KMS-11 (cell line): Measurements from ENCODE around the gene FARS2.

Source experiments
- H2AFZ ChIP-seq: fragments of 200-600 bp; sonication (generic); 2 replicates; pipeline ENCODE4 v1.6.1; 2016; ENCODE audit warnings: antibody characterized with exemption, mixed run types, low read depth
- H3K27ac ChIP-seq: fragments of 200-600 bp; sonication (generic); 2 replicates; pipeline ENCODE4 v1.6.1; 2016; ENCODE audit warnings: mild to moderate bottlenecking, mixed run types
- H3K27me3 ChIP-seq: fragments of 200-600 bp; sonication (generic); 2 replicates; pipeline ENCODE4 v1.6.1; 2017; ENCODE audit warnings: mild to moderate bottlenecking, low read depth, mixed run types, moderate library complexity; ENCODE audit not compliant: insufficient read depth
- H3K36me3 ChIP-seq: fragments of 200-600 bp; sonication (generic); 2 replicates; pipeline ENCODE4 v1.6.1; 2017; ENCODE audit warnings: mild to moderate bottlenecking, mixed run types; ENCODE audit not compliant: insufficient read depth
- H3K4me1 ChIP-seq: fragments of 200-600 bp; sonication (generic); 2 replicates; pipeline ENCODE4 v1.6.1; 2016; ENCODE audit warnings: mild to moderate bottlenecking, low read depth, mixed run types; ENCODE audit not compliant: poor library complexity, severe bottlenecking
- H3K4me2 ChIP-seq: fragments of 200-600 bp; sonication (generic); 2 replicates; pipeline ENCODE4 v1.7.0; 2016; ENCODE audit warnings: mild to moderate bottlenecking, mixed run types
- H3K4me3 ChIP-seq: fragments of 200-600 bp; sonication (generic); IDR thresholded peaks from 2 replicates; pipeline ENCODE4 v1.6.1; 2017; ENCODE audit warnings: low read depth, low read length, mixed read lengths; ENCODE audit not compliant: insufficient read depth
- H3K79me2 ChIP-seq: fragments of 200-600 bp; sonication (generic); 2 replicates; pipeline ENCODE4 v1.6.1; 2016; ENCODE audit warnings: low read depth, mixed run types; ENCODE audit not compliant: insufficient read depth
- H3K9ac ChIP-seq: fragments of 200-600 bp; sonication (generic); 2 replicates; pipeline ENCODE4 v1.6.1; 2016; ENCODE audit warnings: mild to moderate bottlenecking, mixed run types
- H4K20me1 ChIP-seq: fragments of 200-600 bp; sonication (generic); 2 replicates; pipeline ENCODE4 v1.6.1; 2016; ENCODE audit warnings: mild to moderate bottlenecking, mixed run types; ENCODE audit not compliant: insufficient read depth
- CTCF ChIP-seq: fragments of 200-600 bp; sonication (generic); conservative IDR thresholded peaks from 2 replicates; pipeline ENCODE4 v1.6.1; 2017; ENCODE audit warnings: low read depth, mild to moderate bottlenecking, antibody characterized with exemption, low read length, moderate library complexity, mixed read lengths

The FARS2 gene

DNA sequence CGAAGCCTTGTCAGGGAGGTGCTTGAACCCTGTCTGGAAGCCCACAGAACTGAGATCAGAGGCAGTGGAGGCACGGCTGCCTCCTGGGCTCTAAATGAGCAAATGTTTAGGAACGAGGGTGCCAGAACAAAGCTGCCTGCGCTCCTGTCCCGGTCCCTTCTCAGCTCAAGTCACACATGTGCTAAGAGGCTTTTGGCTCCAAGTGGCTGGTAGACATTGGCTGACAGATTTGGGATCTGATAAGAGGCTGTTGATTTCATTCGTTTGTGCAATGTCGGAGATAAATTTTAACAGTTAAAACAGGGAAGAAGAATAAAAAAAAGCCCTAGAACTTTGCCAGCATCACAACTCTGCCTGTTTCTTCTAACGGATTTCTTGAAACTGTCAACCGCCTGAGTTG, 553.6 kb downstream of the FARS2 start:
- TF ChIP-seq CTCF: no peak
- H3K4me2 ChIP-seq: no peak overlapping the region
- H3K79me2 ChIP-seq: no peaks in the 10 kb centered on the region
- H2AFZ ChIP-seq: no peak overlapping the region
- no peak overlapping the region for H3K27ac ChIP-seq
- H3K9ac ChIP-seq: no peak overlapping the region
- no peaks in the 10 kb centered on the region for H3K4me1 ChIP-seq
- H3K36me3 ChIP-seq: no peaks in the 10 kb centered on the region
- no peaks in the 10 kb centered on the region for H3K27me3 ChIP-seq
- H3K4me3 ChIP-seq: no peak overlapping the region
- no peaks in the 10 kb centered on the region for H4K20me1 ChIP-seq

- Histone ChIP-seq H3K36me3 (no peaks in the 10 kb centered on the region), H4K20me1 (no peaks in the 10 kb centered on the region), H3K4me2 (no peak overlapping the region), H3K4me1 (no peaks in the 10 kb centered on the region), H3K9ac (no peak overlapping the region), H3K27ac (no peak overlapping the region), H2AFZ (no peak overlapping the region), H3K4me3 (no peak overlapping the region), H3K27me3 (no peaks in the 10 kb centered on the region), H3K79me2 (no peaks in the 10 kb centered on the region)
- TF ChIP-seq CTCF: no peak
These were observed 556.6 kb downstream of the FARS2 start for GRCh38 chr6:5817869-5818268.

- TF ChIP-seq CTCF: no peak
- H3K4me1 ChIP-seq: no peaks in the 10 kb centered on the region
- H3K4me2 ChIP-seq: no peak overlapping the region
- H4K20me1 ChIP-seq: no peaks in the 10 kb centered on the region
- no peak overlapping the region for H3K4me3 ChIP-seq
- no peak overlapping the region for H3K9ac ChIP-seq
- H2AFZ ChIP-seq: no peak overlapping the region
- no peak overlapping the region for H3K27ac ChIP-seq
- no peaks in the 10 kb centered on the region for H3K36me3 ChIP-seq
- no peaks in the 10 kb centered on the region for H3K27me3 ChIP-seq
- no peaks in the 10 kb centered on the region for H3K79me2 ChIP-seq
These were observed 557.6 kb downstream of the FARS2 start for GRCh38 chr6:5818959-5819358.
